Endodermal cell (in vitro differentiated cells): Measurements from ENCODE around the gene SPEM2. TPM values are rescaled to one million over a fixed set of nuclear protein-coding genes. Genes with fewer than 3 reads are reported as not detected.

Source experiments
- DNase-seq: peaks from one replicate; pipeline ENCODE4 v3.0.0-alpha.2; 2017
- H3K27ac ChIP-seq: 2 replicates; pipeline ENCODE4 v1.5.1; 2013; ENCODE audit warnings: mild to moderate bottlenecking, low read depth, low read length, moderate library complexity
- H3K27me3 ChIP-seq: 2 replicates; pipeline ENCODE4 v1.6.1; 2013; ENCODE audit warnings: mild to moderate bottlenecking, low read length, moderate library complexity; ENCODE audit not compliant: insufficient read depth, control insufficient read depth, poor library complexity, severe bottlenecking
- H3K36me3 ChIP-seq: 2 replicates; pipeline ENCODE4 v1.7.0; 2013; ENCODE audit warnings: mild to moderate bottlenecking, low read length, moderate library complexity; ENCODE audit not compliant: control insufficient read depth, insufficient read depth
- H3K4me1 ChIP-seq: one replicate; pipeline ENCODE4 v1.7.0; 2013; ENCODE audit warnings: low read length; ENCODE audit not compliant: control insufficient read depth, insufficient read depth
- H3K4me3 ChIP-seq: 2 replicates; pipeline ENCODE4 v1.5.1; 2013; ENCODE audit warnings: mild to moderate bottlenecking, low read length, moderate library complexity
- H3K9ac ChIP-seq: 2 replicates; pipeline ENCODE4 v1.6.1; 2013; ENCODE audit warnings: mild to moderate bottlenecking, low read length, moderate library complexity; ENCODE audit not compliant: poor library complexity, severe bottlenecking; ENCODE audit errors: extremely low read depth
- H3K9me3 ChIP-seq: 2 replicates; pipeline ENCODE4 v1.6.1; 2013; ENCODE audit warnings: mild to moderate bottlenecking, low read length, moderate library complexity; ENCODE audit not compliant: control insufficient read depth
- H3K27ac Mint-ChIP-seq: 2 replicates; pipeline ENCODE4 v1.8.0; 2020; ENCODE audit warnings: mixed read lengths
- H3K27me3 Mint-ChIP-seq: 2 replicates; pipeline ENCODE4 v1.8.0; 2021; ENCODE audit warnings: mild to moderate bottlenecking, mixed read lengths; ENCODE audit not compliant: insufficient read depth
- H3K36me3 Mint-ChIP-seq: 2 replicates; pipeline ENCODE4 v1.8.0; 2020; ENCODE audit warnings: low read depth, mixed read lengths
- H3K4me1 Mint-ChIP-seq: 2 replicates; pipeline ENCODE4 v1.8.0; 2020; ENCODE audit warnings: mixed read lengths
- H3K4me3 Mint-ChIP-seq: 2 replicates; pipeline ENCODE4 v1.8.0; 2020; ENCODE audit warnings: mild to moderate bottlenecking, moderate library complexity, mixed read lengths
- H3K9me3 Mint-ChIP-seq: 2 replicates; pipeline ENCODE4 v1.8.0; 2020; ENCODE audit warnings: mild to moderate bottlenecking, mixed read lengths
- CTCF ChIP-seq: fragments of 200-600 bp; sonication (generic); conservative IDR thresholded peaks from 2 replicates; pipeline ENCODE4 v1.5.0; 2021; ENCODE audit warnings: antibody characterized with exemption, mild to moderate bottlenecking
- WGBS, 2 experiments: methylation state at CpG; one replicate each; pipeline versions ENCODE4 v1.1.5 to v1.1.7; 2013; ENCODE audit warnings: missing lambda C conversion rate in 2 of 2, mixed read lengths in 1 of 2; ENCODE audit not compliant: insufficient coverage in 1 of 2, insufficient read length in 1 of 2; 5-methylcytosine and 5-hydroxymethylcytosine counted together
- total RNA-seq, 2 donors: library from RNA; stranded (reverse); fragmentation: NEBNext Ultra II Directional in 1 of 2; extraction: Animal tissue kit (Norgen Biotek cat#: 25700) in 1 of 2; gene quantifications; 2 replicates in 1 of 2; 3 replicates in 1 of 2; pipeline ENCODE4 v1.2.1, GENCODE V29; 2021

The SPEM2 gene
- total RNA-seq, 2 donors from 2014 or later = not detected

GRCh38 chr17:7419819-7420610, 5.4 kb upstream of the SPEM2 start, which contains the start of gene SPEM1:
TSS of gene SPEM1 (plus strand) at chr17:7420324. CDS start at chr17:7420385, 61 bp downstream.
- Mint-ChIP-seq H3K36me3 (peaks cover 16% of the 10 kb centered on the region), H3K4me3 (no peak within 1 kb of the TSS), H3K4me1 (no peaks in the 10 kb centered on the region), H3K27ac (no peak within 1 kb of the TSS), H3K9me3 (no peaks in the 10 kb centered on the region), H3K27me3 (peaks cover 6% of the 10 kb centered on the region)
- Histone ChIP-seq H3K4me1 (no peaks in the 10 kb centered on the region), H3K9me3 (no peaks in the 10 kb centered on the region), H3K4me3 (no peak within 1 kb of the TSS), H3K36me3 (peaks cover 17% of the 10 kb centered on the region), H3K27me3 (no peaks in the 10 kb centered on the region), H3K27ac (peak within 1 kb of the TSS; percentile 94), H3K9ac (no peak within 1 kb of the TSS)
- TF ChIP-seq CTCF = no peak
- WGBS, 2 experiments = 85 to 88% methylated on average over 9 to 17 of the region's 17 CpGs
- no peak for DNase-seq

DNA sequence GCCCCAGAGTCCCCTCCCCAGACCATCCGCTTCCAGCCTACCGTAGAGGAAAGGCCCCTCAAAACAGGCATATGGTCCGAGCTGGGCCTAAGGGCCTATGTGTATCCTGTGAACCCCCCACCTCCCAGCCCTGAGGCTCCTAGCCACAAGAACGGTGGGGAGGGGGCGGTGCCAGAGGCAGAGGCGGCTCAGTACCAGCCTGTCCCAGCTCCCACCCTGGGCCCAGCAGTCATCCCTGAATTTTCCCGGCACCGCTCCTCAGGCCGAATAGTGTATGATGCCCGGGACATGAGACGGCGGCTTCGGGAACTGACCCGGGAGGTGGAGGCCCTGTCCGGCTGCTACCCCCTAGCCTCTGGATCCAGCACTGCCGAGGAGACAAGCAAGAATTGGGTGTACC, 4.2 kb upstream of the SPEM2 start:
- Histone ChIP-seq H3K4me3 (no peak overlapping the region), H3K9me3 (no peaks in the 10 kb centered on the region), H3K27ac (no peak overlapping the region), H3K27me3 (no peaks in the 10 kb centered on the region), H3K4me1 (no peaks in the 10 kb centered on the region), H3K36me3 (peaks cover 12% of the 10 kb centered on the region), H3K9ac (no peak overlapping the region)
- WGBS, 2 experiments = 92 to 93% methylated on average over 16 of the region's 16 CpGs
- Mint-ChIP-seq H3K27me3 (peaks cover 10% of the 10 kb centered on the region), H3K36me3 (peaks cover 7% of the 10 kb centered on the region), H3K27ac (no peak overlapping the region), H3K4me3 (no peak overlapping the region), H3K4me1 (no peaks in the 10 kb centered on the region), H3K9me3 (no peaks in the 10 kb centered on the region)
- no peak for DNase-seq
- no peak for TF ChIP-seq CTCF

DNA sequence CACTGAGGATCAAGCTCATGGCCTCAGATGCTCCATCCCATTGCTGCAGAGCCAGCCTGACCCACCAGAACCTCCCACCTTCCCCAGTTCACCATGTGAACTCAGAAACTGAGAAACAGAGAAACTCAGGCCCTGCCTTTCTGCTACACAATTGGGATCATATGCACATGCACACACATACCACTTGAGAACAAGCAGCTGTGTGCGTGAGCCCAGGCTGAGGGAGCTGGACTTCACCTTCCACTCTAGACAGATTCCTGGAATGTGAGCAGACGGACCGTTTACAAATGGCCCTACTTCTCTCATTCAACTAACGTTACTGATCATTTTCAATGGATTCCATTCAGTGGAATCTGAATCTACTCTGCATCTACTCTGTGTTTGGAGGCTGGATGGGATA, 1.7 kb upstream of the SPEM2 start:
- no peaks in the 10 kb centered on the region for H3K36me3 ChIP-seq
- no peak overlapping the region for H3K4me3 ChIP-seq
- Mint-ChIP-seq H3K9me3 (no peaks in the 10 kb centered on the region), H3K4me3 (no peak overlapping the region), H3K27me3 (peaks cover 11% of the 10 kb centered on the region), H3K36me3 (no peaks in the 10 kb centered on the region), H3K4me1 (no peaks in the 10 kb centered on the region), H3K27ac (no peak overlapping the region)
- no peak for TF ChIP-seq CTCF
- WGBS, 2 experiments = 94 to 100% methylated on average over 2 to 4 of the region's 4 CpGs
- no peak overlapping the region for H3K27ac ChIP-seq
- no peaks in the 10 kb centered on the region for H3K9me3 ChIP-seq
- no peaks in the 10 kb centered on the region for H3K4me1 ChIP-seq
- no peak overlapping the region for H3K9ac ChIP-seq
- H3K27me3 ChIP-seq = no peaks in the 10 kb centered on the region
- DNase-seq = no peak
